Activated B cell treated with CpG ODN at 0.5 μM for 24 hours (primary cell): ENCODE data around the gene PLCB1. TPM values are rescaled to one million over a fixed set of nuclear protein-coding genes. Genes with fewer than 3 reads are reported as not detected.

Experiments used
- ATAC-seq: fragments of 200-7000 bp; cut with Tn5 transposase; one replicate; pipeline ENCODE4 v1.10.0; 2021; ENCODE audit warnings: low read depth, mild to moderate bottlenecking, moderate library complexity
- CTCF ChIA-PET: fragments of 350-600 bp; sonication (Branson Sonifier 250); formaldehyde crosslinking; loops from one replicate; lab custom pipeline; 2021; ENCODE audit warnings: antibody characterized with exemption; lab: Charles Lee
- POLR2A ChIA-PET: fragments of 350-600 bp; sonication (Branson Sonifier 250); formaldehyde crosslinking; loops from one replicate; lab custom pipeline; 2021; ENCODE audit warnings: antibody characterized with exemption; lab: Charles Lee
- DNase-seq: peaks from one replicate; pipeline ENCODE4 v3.0.0; 2022
- H3K27ac Mint-ChIP-seq: one replicate; pipeline ENCODE4 v1.8.0; 2020; ENCODE audit warnings: mixed read lengths
- H3K27me3 Mint-ChIP-seq: one replicate; pipeline ENCODE4 v1.8.0; 2021; ENCODE audit warnings: mixed read lengths
- H3K36me3 Mint-ChIP-seq: one replicate; pipeline ENCODE4 v1.8.0; 2021; ENCODE audit warnings: low read depth, mixed read lengths
- H3K4me1 Mint-ChIP-seq: one replicate; pipeline ENCODE4 v1.8.0; 2021; ENCODE audit warnings: mixed read lengths
- H3K4me3 Mint-ChIP-seq: one replicate; pipeline ENCODE4 v1.8.0; 2020; ENCODE audit warnings: mild to moderate bottlenecking, mixed read lengths
- H3K9me3 Mint-ChIP-seq: one replicate; pipeline ENCODE4 v1.8.0; 2020; ENCODE audit warnings: mixed read lengths
- intact Hi-C: fragments of 100-400 bp; cut with micrococcal nuclease; formaldehyde crosslinking; loops from one replicate; pipeline ENCODE4 v1.15.1; 2024
- total RNA-seq: library from RNA; stranded (reverse); gene quantifications from 2 replicates; pipeline ENCODE4 v1.2.3, GENCODE V29; 2022
- TF ChIP-seq, protein P1 (sequence below): fragments of 200-600 bp; IDR thresholded peaks from one replicate; pipeline ENCODE4 v1.8.0; 2022; ENCODE audit warnings: antibody characterized with exemption, mild to moderate bottlenecking

The PLCB1 gene
- total RNA-seq, 1 donor from 2014 or later: 0.86 TPM

DNA sequence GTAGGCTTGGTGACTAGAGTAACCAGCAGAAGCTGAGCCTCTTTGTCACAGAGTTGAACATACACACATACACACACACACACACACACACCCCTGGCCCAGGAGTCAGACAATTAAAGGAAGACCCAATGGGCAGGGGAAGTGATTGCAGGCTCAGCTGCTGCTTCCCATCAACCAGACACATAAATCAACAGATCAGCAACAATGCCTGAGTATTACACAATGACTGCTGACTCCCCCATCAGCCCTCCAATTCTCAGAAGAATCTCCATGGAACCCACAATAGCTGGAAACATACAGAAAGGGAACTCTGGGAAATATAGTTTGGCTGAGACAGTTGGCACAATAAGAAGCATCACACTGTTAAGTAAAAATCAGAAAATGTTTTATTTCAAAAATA, 666.4 kb downstream of the PLCB1 start:
- H3K4me1 Mint-ChIP-seq: no peaks in the 10 kb centered on the region
- TF ChIP-seq, protein P1, sequence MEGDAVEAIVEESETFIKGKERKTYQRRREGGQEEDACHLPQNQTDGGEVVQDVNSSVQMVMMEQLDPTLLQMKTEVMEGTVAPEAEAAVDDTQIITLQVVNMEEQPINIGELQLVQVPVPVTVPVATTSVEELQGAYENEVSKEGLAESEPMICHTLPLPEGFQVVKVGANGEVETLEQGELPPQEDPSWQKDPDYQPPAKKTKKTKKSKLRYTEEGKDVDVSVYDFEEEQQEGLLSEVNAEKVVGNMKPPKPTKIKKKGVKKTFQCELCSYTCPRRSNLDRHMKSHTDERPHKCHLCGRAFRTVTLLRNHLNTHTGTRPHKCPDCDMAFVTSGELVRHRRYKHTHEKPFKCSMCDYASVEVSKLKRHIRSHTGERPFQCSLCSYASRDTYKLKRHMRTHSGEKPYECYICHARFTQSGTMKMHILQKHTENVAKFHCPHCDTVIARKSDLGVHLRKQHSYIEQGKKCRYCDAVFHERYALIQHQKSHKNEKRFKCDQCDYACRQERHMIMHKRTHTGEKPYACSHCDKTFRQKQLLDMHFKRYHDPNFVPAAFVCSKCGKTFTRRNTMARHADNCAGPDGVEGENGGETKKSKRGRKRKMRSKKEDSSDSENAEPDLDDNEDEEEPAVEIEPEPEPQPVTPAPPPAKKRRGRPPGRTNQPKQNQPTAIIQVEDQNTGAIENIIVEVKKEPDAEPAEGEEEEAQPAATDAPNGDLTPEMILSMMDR: no peak
- no peak overlapping the region for H3K4me3 Mint-ChIP-seq
- no peak for ATAC-seq
- no peaks in the 10 kb centered on the region for H3K36me3 Mint-ChIP-seq
- intact Hi-C loops: no loop called here
- no peak for DNase-seq
- no peak overlapping the region for H3K27ac Mint-ChIP-seq
- POLR2A ChIA-PET: interaction anchor here (0.5 kb wide), 1 partner anchor 441 kb away, joined by 3 read pairs; no protein-coding TSS in a partner anchor
- H3K27me3 Mint-ChIP-seq: no peaks in the 10 kb centered on the region
- H3K9me3 Mint-ChIP-seq: peaks cover 4% of the 10 kb centered on the region
- CTCF ChIA-PET: interaction anchor here (1.0 kb wide), 1 partner anchor 8 kb away, joined by 4 read pairs; no protein-coding TSS in a partner anchor

DNA sequence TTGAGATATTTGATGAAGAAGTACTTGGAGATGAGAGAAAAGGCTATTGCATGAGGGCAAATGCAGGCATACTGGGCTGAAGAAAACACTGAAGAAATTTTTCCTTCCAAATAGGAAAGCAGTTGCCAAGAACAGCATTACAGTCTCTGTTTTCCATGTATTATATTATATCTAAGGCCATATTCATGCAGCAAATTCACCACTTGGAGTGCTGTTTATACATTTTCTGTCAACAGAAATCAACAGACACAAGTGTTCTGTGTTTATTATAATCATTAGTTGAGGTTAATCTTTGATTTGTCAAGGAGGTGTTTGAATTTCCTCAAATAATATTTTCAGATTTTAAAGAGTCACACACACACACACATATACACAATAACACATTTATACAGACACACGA, 668.0 kb downstream of the PLCB1 start:
- POLR2A ChIA-PET: no interaction called here
- Mint-ChIP-seq H3K4me3 (no peak overlapping the region), H3K27me3 (no peaks in the 10 kb centered on the region), H3K27ac (no peak overlapping the region), H3K9me3 (peaks cover 4% of the 10 kb centered on the region), H3K36me3 (no peaks in the 10 kb centered on the region), H3K4me1 (no peaks in the 10 kb centered on the region)
- intact Hi-C loops: no loop called here
- DNase-seq (no peak), ATAC-seq (no peak)
- TF ChIP-seq, protein P1: no peak
- CTCF ChIA-PET: no interaction called here

DNA sequence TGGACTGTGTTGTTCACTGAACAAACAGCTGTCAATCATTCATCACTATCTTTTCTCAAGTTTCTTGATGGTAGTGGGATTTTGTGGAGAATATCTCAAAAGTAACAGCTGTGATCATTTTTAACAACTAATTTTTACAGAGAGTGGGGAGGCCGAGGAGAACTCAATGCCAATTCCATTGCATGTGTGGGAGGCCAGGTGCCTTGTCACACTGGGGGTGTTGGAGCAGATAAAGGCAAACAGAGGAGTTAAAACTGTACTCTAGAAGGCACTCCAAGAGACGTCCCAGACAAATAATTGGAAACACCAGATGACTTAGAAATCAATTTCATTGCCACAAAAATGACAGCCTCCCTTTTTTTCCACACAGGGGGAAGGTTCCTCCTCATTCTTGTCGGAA, 669.6 kb downstream of the PLCB1 start:
- ChIA-PET CTCF (interaction anchor here (1.0 kb wide), 1 partner anchor 12 kb away, joined by 3 read pairs; no protein-coding TSS in a partner anchor), POLR2A (no interaction called here)
- Mint-ChIP-seq H3K27ac (no peak overlapping the region), H3K4me3 (no peak overlapping the region), H3K9me3 (peaks cover 4% of the 10 kb centered on the region), H3K36me3 (no peaks in the 10 kb centered on the region), H3K4me1 (no peaks in the 10 kb centered on the region), H3K27me3 (no peaks in the 10 kb centered on the region)
- intact Hi-C loops: no loop called here
- no peak for ATAC-seq
- DNase-seq: no peak
- TF ChIP-seq, protein P1: no peak

DNA sequence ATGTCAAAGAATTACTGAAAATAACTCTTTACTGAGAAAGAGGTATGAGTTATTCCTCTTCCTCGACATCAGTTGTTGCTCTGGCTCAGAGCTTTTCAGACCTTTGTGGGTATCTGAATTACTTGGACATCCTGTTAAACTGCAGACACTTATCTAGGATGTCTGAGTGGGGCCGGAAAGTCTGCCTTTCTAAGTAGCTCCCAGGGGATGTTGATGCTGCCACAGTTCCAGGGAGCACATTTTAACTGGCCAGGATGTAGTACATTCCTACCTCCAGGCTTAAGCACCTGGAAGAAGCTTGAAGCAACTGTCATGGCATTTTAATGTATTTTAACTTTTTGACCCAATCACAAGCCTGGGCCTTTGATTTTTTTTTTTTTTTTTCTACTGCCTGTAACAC, 671.0 kb downstream of the PLCB1 start:
- no peak overlapping the region for H3K4me3 Mint-ChIP-seq
- ATAC-seq (no peak), DNase-seq (no peak)
- intact Hi-C loops: no loop called here
- H3K27me3 Mint-ChIP-seq: no peaks in the 10 kb centered on the region
- no peaks in the 10 kb centered on the region for H3K36me3 Mint-ChIP-seq
- ChIA-PET CTCF (no interaction called here), POLR2A (no interaction called here)
- H3K9me3 Mint-ChIP-seq: no peaks in the 10 kb centered on the region
- H3K4me1 Mint-ChIP-seq: no peaks in the 10 kb centered on the region
- H3K27ac Mint-ChIP-seq: no peak overlapping the region
- TF ChIP-seq, protein P1: no peak

DNA sequence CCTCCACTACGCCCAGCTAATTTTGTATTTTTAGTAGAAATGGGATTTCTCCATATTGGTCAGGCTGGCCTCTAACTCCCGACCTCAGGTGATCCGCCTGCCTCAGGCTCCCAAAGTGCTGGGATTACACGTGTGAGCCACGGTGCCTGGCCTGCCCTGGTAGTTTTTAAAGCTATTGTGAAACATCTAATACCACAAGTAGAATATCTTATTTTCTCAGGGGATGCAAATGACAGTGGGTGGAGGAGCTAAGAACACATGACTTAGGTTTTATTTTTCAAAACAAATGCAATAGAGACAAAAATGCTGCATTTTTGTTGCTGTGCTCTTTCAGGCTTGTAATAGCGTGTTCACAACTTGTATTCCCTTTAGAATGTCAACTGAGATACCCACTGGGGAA, 671.9 kb downstream of the PLCB1 start:
- CTCF ChIA-PET: no interaction called here
- Mint-ChIP-seq H3K27me3 (no peaks in the 10 kb centered on the region), H3K4me1 (no peaks in the 10 kb centered on the region), H3K36me3 (no peaks in the 10 kb centered on the region), H3K4me3 (no peak overlapping the region), H3K27ac (no peak overlapping the region), H3K9me3 (no peaks in the 10 kb centered on the region)
- no peak for ATAC-seq
- POLR2A ChIA-PET: no interaction called here
- TF ChIP-seq, protein P1: no peak
- intact Hi-C loops: no loop called here
- no peak for DNase-seq
